Right atrium auricular region (tissue), 2 donors: Measurements from ENCODE around the gene RRAGC. TPM values are rescaled to one million over a fixed set of nuclear protein-coding genes. Genes with fewer than 3 reads are reported as not detected.

Source experiments
- DNase-seq: peaks from one replicate; pipeline ENCODE4 v3.0.0-alpha.2; 2019; ENCODE audit warnings: low spot score
- H3K27ac ChIP-seq, 2 donors: fragments of 200-600 bp; sonication (generic); 1 replicate in 1 of 2; 2 replicates in 1 of 2; pipeline ENCODE4 v1.5.1; 2016 to 2019
- H3K27me3 ChIP-seq, 2 donors: fragments of 200-600 bp; sonication (generic); one replicate each; pipeline versions ENCODE4 v1.5.1 to v1.6.0; 2017 to 2019
- H3K36me3 ChIP-seq: fragments of 200-600 bp; sonication (generic); one replicate; pipeline ENCODE4 v1.5.1; 2016
- H3K4me1 ChIP-seq, 2 donors: fragments of 200-600 bp; sonication (generic); one replicate each; pipeline versions ENCODE4 v1.5.1 to v1.6.0; 2017 to 2019
- H3K4me3 ChIP-seq, 2 donors: fragments of 200-600 bp; sonication (generic); 1 replicate in 1 of 2; 2 replicates in 1 of 2; pipeline ENCODE4 v1.5.1; 2017 to 2019; ENCODE audit warnings: mild to moderate bottlenecking in 1 of 2, moderate library complexity in 1 of 2
- H3K9me3 ChIP-seq, 2 donors: fragments of 200-600 bp; sonication (generic); one replicate each; pipeline ENCODE4 v1.5.1; 2019
- CTCF ChIP-seq, 2 donors: fragments of 200-600 bp; sonication (generic); IDR thresholded peaks; one replicate each; pipeline ENCODE4 v1.5.1; 2019; ENCODE audit warnings: antibody characterized with exemption in 2 of 2
- total RNA-seq, 2 donors: library from RNA; depleted of rRNA; stranded (reverse); fragments of >200 nt; gene quantifications; one replicate each; pipeline ENCODE4 v1.1.0, GENCODE V29; 2016

Gene RRAGC
- total RNA-seq, result 10 to 100 TPM in 1 of 2 donors, 1 to 10 TPM in 1; 9.2 to 10.7 TPM

DNA sequence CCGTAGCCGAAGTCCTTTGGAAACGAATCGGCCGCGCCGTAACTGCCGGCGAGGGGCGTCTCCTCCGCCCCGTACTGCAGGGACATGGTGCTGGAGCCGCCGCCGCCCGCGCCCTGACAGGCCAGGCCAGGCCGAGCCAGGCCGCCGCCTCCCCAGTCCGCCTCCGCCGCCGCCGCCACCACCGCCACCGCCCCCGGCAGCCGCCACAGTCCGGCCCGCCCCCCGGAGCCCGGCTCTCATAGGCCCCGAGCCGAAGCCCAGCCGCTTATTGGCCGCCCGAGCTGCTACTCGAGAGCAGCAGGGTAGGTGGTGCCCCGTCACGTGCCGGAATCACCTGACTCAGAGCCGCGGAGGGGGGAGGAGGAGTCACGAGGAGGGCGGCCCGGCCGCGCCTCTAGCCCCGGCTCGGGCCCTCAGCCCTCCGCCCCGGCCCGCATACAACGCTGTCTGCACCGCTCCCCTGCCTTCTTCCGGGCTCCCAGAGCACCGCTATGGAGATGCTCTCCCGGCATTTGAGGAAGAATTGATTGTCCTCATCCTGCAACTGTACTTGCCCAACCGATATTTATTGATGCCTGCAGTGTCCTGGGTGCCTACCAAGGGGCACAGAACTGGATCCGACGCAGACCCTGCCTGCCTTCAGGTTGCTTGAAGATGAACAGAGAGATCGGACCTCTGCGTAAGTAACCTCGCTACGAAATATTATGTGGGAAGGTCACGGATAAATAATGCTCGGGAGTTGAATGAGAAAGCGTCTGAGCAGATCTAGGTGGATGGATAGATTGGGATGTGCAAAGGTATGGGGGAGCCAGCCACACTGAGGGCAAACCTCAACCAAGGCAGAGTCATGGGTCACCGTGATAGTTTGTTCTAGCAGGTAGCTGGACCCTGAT lies at the start of gene RRAGC:
TSS of gene RRAGC (minus strand) at position 212 of the 893 bp plus-strand sequence. CDS start at position 86, 126 bp downstream.
- no peaks in the 10 kb centered on the region for H3K27me3 ChIP-seq
- peak; percentile 99 for DNase-seq
- H3K9me3 ChIP-seq, result no peaks in the 10 kb centered on the region
- peak within 1 kb of the TSS; percentile 85 to 96 for H3K27ac ChIP-seq
- peaks cover 19% of the 10 kb centered on the region for H3K36me3 ChIP-seq
- H3K4me1 ChIP-seq, result peaks cover 0 to 61% of the 10 kb centered on the region in 2 donors
- H3K4me3 ChIP-seq, result peak within 1 kb of the TSS; percentile 75 to 99
- no peak for TF ChIP-seq CTCF (IDR thresholded peaks at IDR 0.05)

GRCh38 chr1:38908821-38909220 lies 49.2 kb upstream of the RRAGC start:
- DNase-seq, result no peak
- Histone ChIP-seq H3K9me3 (peaks cover 0 to 10% of the 10 kb centered on the region in 2 donors), H3K4me3 (no peak overlapping the region), H3K4me1 (no peaks in the 10 kb centered on the region), H3K36me3 (no peaks in the 10 kb centered on the region), H3K27ac (no peak overlapping the region), H3K27me3 (no peaks in the 10 kb centered on the region)
- TF ChIP-seq CTCF (IDR thresholded peaks at IDR 0.05), result no peak

- H3K4me3 ChIP-seq, result no peak overlapping the region
- no peaks in the 10 kb centered on the region for H3K27me3 ChIP-seq
- peaks cover 0 to 10% of the 10 kb centered on the region in 2 donors for H3K9me3 ChIP-seq
- no peak for TF ChIP-seq CTCF (IDR thresholded peaks at IDR 0.05)
- no peaks in the 10 kb centered on the region for H3K4me1 ChIP-seq
- no peak overlapping the region for H3K27ac ChIP-seq
- no peak for DNase-seq
- H3K36me3 ChIP-seq, result no peaks in the 10 kb centered on the region
Observed at GRCh38 chr1:38905985-38906384, 46.4 kb upstream of the RRAGC start.

GRCh38 chr1:38899560-38899959 lies 40.0 kb upstream of the RRAGC start:
- DNase-seq, result no peak
- H3K9me3 ChIP-seq, result no peaks in the 10 kb centered on the region
- TF ChIP-seq CTCF (IDR thresholded peaks at IDR 0.05), result no peak

DNA sequence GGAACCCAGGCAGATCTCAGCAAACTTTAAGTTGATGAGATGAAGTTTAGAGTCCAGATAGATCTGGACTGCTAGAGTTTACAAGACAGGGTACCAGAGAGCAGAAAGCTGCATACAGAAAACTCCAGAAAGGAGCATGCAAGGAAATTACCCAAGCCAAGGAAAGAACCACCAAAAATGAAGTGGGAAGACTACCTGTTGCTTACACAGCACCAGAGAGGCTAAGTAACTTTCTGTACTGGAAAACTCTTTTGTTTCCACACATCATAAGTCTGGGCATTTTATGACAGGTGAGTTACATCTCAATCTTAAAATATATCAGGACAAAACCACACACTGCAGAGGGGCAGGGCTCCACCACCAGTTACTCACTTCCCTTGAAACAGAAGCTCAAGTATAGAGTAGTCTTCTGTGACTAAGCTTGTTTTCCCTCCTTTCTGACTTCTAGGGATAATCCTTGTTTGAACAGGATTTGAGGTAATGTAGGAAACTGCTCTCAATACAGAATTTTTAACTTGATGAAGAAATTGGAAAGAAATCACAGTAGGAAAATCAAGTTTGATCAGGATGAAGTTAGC lies 39.2 kb upstream of the RRAGC start:
- no peak overlapping the region for H3K27ac ChIP-seq
- H3K27me3 ChIP-seq, result no peaks in the 10 kb centered on the region
- no peaks in the 10 kb centered on the region for H3K36me3 ChIP-seq
- no peak for TF ChIP-seq CTCF (IDR thresholded peaks at IDR 0.05)
- no peaks in the 10 kb centered on the region for H3K9me3 ChIP-seq
- H3K4me1 ChIP-seq, result peaks cover 0 to 6% of the 10 kb centered on the region in 2 donors
- DNase-seq, result no peak
- no peak overlapping the region for H3K4me3 ChIP-seq

More at GRCh38 chr1:38899560-38899959, 40.0 kb upstream of the RRAGC start:
- H3K27me3 ChIP-seq, result no peaks in the 10 kb centered on the region
- H3K36me3 ChIP-seq, result no peaks in the 10 kb centered on the region
- H3K4me3 ChIP-seq, result no peak overlapping the region
- H3K4me1 ChIP-seq, result peaks cover 0 to 6% of the 10 kb centered on the region in 2 donors
- H3K27ac ChIP-seq, result no peak overlapping the region
